Right lobe of liver (tissue), 4 donors: Measurements from ENCODE around the gene TADA2A.

Source experiments
- POLR2A ChIP-seq: fragments of 450-650 bp; IDR thresholded peaks from one replicate; pipeline ENCODE4 v1.6.1; 2017; ENCODE audit warnings: antibody characterized with exemption, mild to moderate bottlenecking
- TF ChIP-seq, protein P1 (sequence below), 4 donors: fragments of 200-600 bp in 3 of 4; fragments of 450-650 bp in 1 of 4; IDR thresholded peaks; one replicate each; pipeline versions ENCODE4 v1.5.1 to v1.8.0; 2016 to 2022; ENCODE audit warnings: antibody characterized with exemption in 4 of 4, mild to moderate bottlenecking in 2 of 4
- donor health status: DM: no; HTN: no; CAD: no.
- donor health status: DM: no; HTN: no; CAD: no.
- donor health status: DM: no; HTN: yes; CAD: no.

DNA sequence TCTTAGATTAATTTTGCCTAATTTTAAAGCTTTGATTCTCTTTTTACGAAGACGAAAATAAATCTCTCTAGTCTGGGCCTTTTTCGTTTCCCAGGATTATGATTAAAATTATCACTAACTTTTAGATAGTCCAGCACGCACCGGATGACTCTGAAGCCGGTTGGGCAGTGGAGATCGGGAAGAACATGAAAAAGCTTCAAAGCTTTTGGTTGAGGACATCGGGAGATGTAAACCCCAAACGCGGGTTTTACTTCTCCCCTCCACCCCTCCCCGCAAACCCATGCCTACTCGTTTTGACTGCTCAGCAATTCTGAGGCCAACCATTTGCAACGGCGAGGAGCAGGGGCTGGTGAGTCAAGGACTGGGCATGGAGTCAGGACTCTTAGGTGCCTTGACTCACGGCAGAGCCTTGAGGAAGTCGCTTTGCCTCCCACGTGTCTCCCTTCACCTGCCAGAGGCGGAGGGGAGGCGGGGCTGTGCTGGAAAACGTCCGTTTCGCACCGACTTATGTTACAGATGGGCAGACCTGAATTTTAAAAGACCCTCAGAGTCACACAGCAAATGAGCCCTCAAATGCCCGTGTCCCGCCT is 82.0 kb downstream of the TADA2A start:
- TF ChIP-seq POLR2A, result no peak
- TF ChIP-seq, protein P1, sequence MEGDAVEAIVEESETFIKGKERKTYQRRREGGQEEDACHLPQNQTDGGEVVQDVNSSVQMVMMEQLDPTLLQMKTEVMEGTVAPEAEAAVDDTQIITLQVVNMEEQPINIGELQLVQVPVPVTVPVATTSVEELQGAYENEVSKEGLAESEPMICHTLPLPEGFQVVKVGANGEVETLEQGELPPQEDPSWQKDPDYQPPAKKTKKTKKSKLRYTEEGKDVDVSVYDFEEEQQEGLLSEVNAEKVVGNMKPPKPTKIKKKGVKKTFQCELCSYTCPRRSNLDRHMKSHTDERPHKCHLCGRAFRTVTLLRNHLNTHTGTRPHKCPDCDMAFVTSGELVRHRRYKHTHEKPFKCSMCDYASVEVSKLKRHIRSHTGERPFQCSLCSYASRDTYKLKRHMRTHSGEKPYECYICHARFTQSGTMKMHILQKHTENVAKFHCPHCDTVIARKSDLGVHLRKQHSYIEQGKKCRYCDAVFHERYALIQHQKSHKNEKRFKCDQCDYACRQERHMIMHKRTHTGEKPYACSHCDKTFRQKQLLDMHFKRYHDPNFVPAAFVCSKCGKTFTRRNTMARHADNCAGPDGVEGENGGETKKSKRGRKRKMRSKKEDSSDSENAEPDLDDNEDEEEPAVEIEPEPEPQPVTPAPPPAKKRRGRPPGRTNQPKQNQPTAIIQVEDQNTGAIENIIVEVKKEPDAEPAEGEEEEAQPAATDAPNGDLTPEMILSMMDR (IDR thresholded peaks at IDR 0.05), result no peak
